ENCODE measurements around the gene GPNMB.
"Not testable (repeated sequence)": the region's sequence is repeated elsewhere in the genome, so short reads cannot be mapped to it uniquely, and the experiment has no call there.

Gene GPNMB

GRCh38 chr7:23216021-23216420 lies 30.6 kb upstream of the GPNMB start:
- Mint-ChIP-seq H3K9me3 (no peaks in the 10 kb centered on the region), H3K27me3 (peaks cover 25% of the 10 kb centered on the region), H3K4me1 (no peaks in the 10 kb centered on the region), H3K4me3 (no peak overlapping the region), H3K36me3 (no peaks in the 10 kb centered on the region), H3K27ac (no peak overlapping the region)
- ATAC-seq, result no peak

GRCh38 chr7:23218196-23218595 lies 28.4 kb upstream of the GPNMB start:
- Mint-ChIP-seq H3K4me3 (no peak overlapping the region), H3K9me3 (no peaks in the 10 kb centered on the region), H3K36me3 (no peaks in the 10 kb centered on the region), H3K27me3 (peaks cover 28% of the 10 kb centered on the region), H3K27ac (no peak overlapping the region), H3K4me1 (no peaks in the 10 kb centered on the region)
- no peak for ATAC-seq

- H3K4me3 Mint-ChIP-seq, result no peak overlapping the region
- H3K9me3 Mint-ChIP-seq, result no peaks in the 10 kb centered on the region
- peaks cover 29% of the 10 kb centered on the region for H3K27me3 Mint-ChIP-seq
- H3K27ac Mint-ChIP-seq, result no peak overlapping the region
- peaks cover 11% of the 10 kb centered on the region for H3K4me1 Mint-ChIP-seq
- no peaks in the 10 kb centered on the region for H3K36me3 Mint-ChIP-seq
- ATAC-seq, result peak; percentile 44
Observed at GRCh38 chr7:23220690-23221305, 25.8 kb upstream of the GPNMB start.

GRCh38 chr7:23222439-23223030 lies 24.0 kb upstream of the GPNMB start:
- Mint-ChIP-seq H3K4me3 (no peak overlapping the region), H3K9me3 (no peaks in the 10 kb centered on the region), H3K36me3 (no peaks in the 10 kb centered on the region), H3K27me3 (peaks cover 29% of the 10 kb centered on the region), H3K27ac (no peak overlapping the region), H3K4me1 (peaks cover 11% of the 10 kb centered on the region)
- ATAC-seq, result no peak

GRCh38 chr7:23224364-23224763 lies 22.2 kb upstream of the GPNMB start:
- not testable (repeated sequence) for H3K27ac Mint-ChIP-seq, H3K4me3 Mint-ChIP-seq, ATAC-seq, H3K9me3 Mint-ChIP-seq, H3K36me3 Mint-ChIP-seq
- Mint-ChIP-seq H3K27me3 (peaks cover 17% of the 10 kb centered on the region), H3K4me1 (peaks cover 11% of the 10 kb centered on the region)

- no peak for ATAC-seq
- no peaks in the 10 kb centered on the region for H3K36me3 Mint-ChIP-seq
- H3K9me3 Mint-ChIP-seq, result peaks cover 5% of the 10 kb centered on the region
- no peak overlapping the region for H3K27ac Mint-ChIP-seq
- peaks cover 17% of the 10 kb centered on the region for H3K27me3 Mint-ChIP-seq
- H3K4me3 Mint-ChIP-seq, result no peak overlapping the region
- peaks cover 11% of the 10 kb centered on the region for H3K4me1 Mint-ChIP-seq
Observed at GRCh38 chr7:23226844-23227450, 19.6 kb upstream of the GPNMB start.

GRCh38 chr7:23228412-23228811 lies 18.2 kb upstream of the GPNMB start:
- no peak overlapping the region for H3K27ac Mint-ChIP-seq
- ATAC-seq, result no peak
- H3K4me1 Mint-ChIP-seq, result peaks cover 11% of the 10 kb centered on the region
- peaks cover 5% of the 10 kb centered on the region for H3K9me3 Mint-ChIP-seq
- H3K36me3 Mint-ChIP-seq, result no peaks in the 10 kb centered on the region
- H3K4me3 Mint-ChIP-seq, result no peak overlapping the region
- H3K27me3 Mint-ChIP-seq, result peaks cover 12% of the 10 kb centered on the region

- Mint-ChIP-seq H3K9me3 (peaks cover 5% of the 10 kb centered on the region), H3K4me3 (no peak overlapping the region), H3K4me1 (peaks cover 6% of the 10 kb centered on the region), H3K36me3 (no peaks in the 10 kb centered on the region), H3K27ac (no peak overlapping the region), H3K27me3 (no peaks in the 10 kb centered on the region)
- no peak for ATAC-seq
Observed at GRCh38 chr7:23230641-23231101, 15.9 kb upstream of the GPNMB start.

GRCh38 chr7:23232966-23233365 lies 13.6 kb upstream of the GPNMB start:
- H3K9me3 Mint-ChIP-seq, result peaks cover 5% of the 10 kb centered on the region
- H3K27ac Mint-ChIP-seq, result no peak overlapping the region
- peaks cover 6% of the 10 kb centered on the region for H3K4me1 Mint-ChIP-seq
- no peaks in the 10 kb centered on the region for H3K36me3 Mint-ChIP-seq
- H3K4me3 Mint-ChIP-seq, result no peak overlapping the region
- H3K27me3 Mint-ChIP-seq, result no peaks in the 10 kb centered on the region
- no peak for ATAC-seq

GRCh38 chr7:23234569-23235296 lies 11.8 kb upstream of the GPNMB start:
- peak; percentile 47 for ATAC-seq
- peak overlapping the region; percentile 44 for H3K4me3 Mint-ChIP-seq
- no peaks in the 10 kb centered on the region for H3K27me3 Mint-ChIP-seq
- no peaks in the 10 kb centered on the region for H3K36me3 Mint-ChIP-seq
- H3K9me3 Mint-ChIP-seq, result no peaks in the 10 kb centered on the region
- H3K27ac Mint-ChIP-seq, result peak overlapping the region; percentile 63
- peaks cover 6% of the 10 kb centered on the region for H3K4me1 Mint-ChIP-seq

- H3K27ac Mint-ChIP-seq, result no peak overlapping the region
- H3K27me3 Mint-ChIP-seq, result no peaks in the 10 kb centered on the region
- H3K4me1 Mint-ChIP-seq, result peaks cover 6% of the 10 kb centered on the region
- H3K9me3 Mint-ChIP-seq, result no peaks in the 10 kb centered on the region
- ATAC-seq, result no peak
- no peak overlapping the region for H3K4me3 Mint-ChIP-seq
- H3K36me3 Mint-ChIP-seq, result no peaks in the 10 kb centered on the region
Observed at GRCh38 chr7:23235813-23236221, 10.8 kb upstream of the GPNMB start.

- Mint-ChIP-seq H3K36me3 (no peaks in the 10 kb centered on the region), H3K4me3 (no peak overlapping the region), H3K9me3 (no peaks in the 10 kb centered on the region), H3K27ac (no peak overlapping the region), H3K4me1 (peaks cover 6% of the 10 kb centered on the region), H3K27me3 (no peaks in the 10 kb centered on the region)
- ATAC-seq, result no peak
Observed at GRCh38 chr7:23237000-23237399, 9.6 kb upstream of the GPNMB start.

GRCh38 chr7:23238983-23239652 lies 7.5 kb upstream of the GPNMB start:
- H3K27me3 Mint-ChIP-seq, result peaks cover 12% of the 10 kb centered on the region
- H3K4me1 Mint-ChIP-seq, result peaks cover 6% of the 10 kb centered on the region
- no peaks in the 10 kb centered on the region for H3K36me3 Mint-ChIP-seq
- no peak for ATAC-seq
- H3K9me3 Mint-ChIP-seq, result no peaks in the 10 kb centered on the region
- H3K4me3 Mint-ChIP-seq, result no peak overlapping the region
- no peak overlapping the region for H3K27ac Mint-ChIP-seq

- no peak for ATAC-seq
- Mint-ChIP-seq H3K27me3 (peaks cover 16% of the 10 kb centered on the region), H3K27ac (no peak overlapping the region), H3K36me3 (no peaks in the 10 kb centered on the region), H3K4me1 (peaks cover 5% of the 10 kb centered on the region), H3K4me3 (no peak overlapping the region), H3K9me3 (no peaks in the 10 kb centered on the region)
Observed at GRCh38 chr7:23239698-23240097, 6.9 kb upstream of the GPNMB start.

- no peak for ATAC-seq
- Mint-ChIP-seq H3K36me3 (no peaks in the 10 kb centered on the region), H3K9me3 (no peaks in the 10 kb centered on the region), H3K4me1 (no peaks in the 10 kb centered on the region), H3K27ac (no peak overlapping the region), H3K4me3 (no peak overlapping the region), H3K27me3 (peaks cover 32% of the 10 kb centered on the region)
Observed at GRCh38 chr7:23242321-23242720, 4.3 kb upstream of the GPNMB start.

Measured in stimulated activated memory B cell treated with anti-CD40 and anti-IgM and Interleukin-4, amounts not matched to agents 10 μg/mL and 1 μg/mL and 100 μg/mL, for 72 hours (primary cell).